Measurements from ENCODE around the gene TRIP6.
"Not testable (repeated sequence)": the region's sequence is repeated elsewhere in the genome, so short reads cannot be mapped to it uniquely, and the experiment has no call there.

The TRIP6 gene

DNA sequence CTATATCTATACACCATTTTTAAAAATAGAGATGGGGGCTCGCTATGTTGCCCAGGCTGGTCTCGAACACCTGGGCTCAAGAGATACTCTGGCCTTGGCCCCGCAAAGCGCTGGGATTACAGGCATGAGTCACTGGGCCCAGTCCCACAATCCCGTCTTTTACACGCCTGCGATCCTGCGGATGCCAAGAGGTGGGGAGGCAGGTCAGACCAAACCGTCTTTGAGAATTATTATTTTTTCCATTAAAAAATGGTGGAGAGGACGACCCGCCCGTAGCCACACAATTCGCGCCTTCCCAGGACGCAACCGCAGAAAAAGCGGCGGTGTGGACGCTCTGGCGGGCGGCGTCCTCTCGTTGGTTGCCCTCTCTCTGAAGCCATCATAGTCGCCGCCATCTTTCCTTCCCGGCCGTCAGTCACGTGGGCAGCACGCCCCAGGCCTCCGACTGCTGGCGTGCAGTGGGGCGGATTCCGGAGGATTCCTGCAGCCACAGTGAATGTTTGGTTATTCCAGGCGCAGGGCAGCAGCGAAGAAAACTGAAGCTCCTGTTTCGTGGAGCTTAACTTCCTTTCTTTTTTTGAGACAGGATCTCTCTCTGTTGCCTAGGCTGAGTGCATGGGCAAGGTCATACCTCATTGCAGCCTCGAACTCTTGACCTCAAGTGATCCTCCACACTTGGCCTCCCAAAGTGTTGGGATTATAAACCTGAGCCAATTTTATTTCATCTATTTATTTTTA, 29.9 kb upstream of the TRIP6 start:
- DNase-seq = peak; percentile 87

DNA sequence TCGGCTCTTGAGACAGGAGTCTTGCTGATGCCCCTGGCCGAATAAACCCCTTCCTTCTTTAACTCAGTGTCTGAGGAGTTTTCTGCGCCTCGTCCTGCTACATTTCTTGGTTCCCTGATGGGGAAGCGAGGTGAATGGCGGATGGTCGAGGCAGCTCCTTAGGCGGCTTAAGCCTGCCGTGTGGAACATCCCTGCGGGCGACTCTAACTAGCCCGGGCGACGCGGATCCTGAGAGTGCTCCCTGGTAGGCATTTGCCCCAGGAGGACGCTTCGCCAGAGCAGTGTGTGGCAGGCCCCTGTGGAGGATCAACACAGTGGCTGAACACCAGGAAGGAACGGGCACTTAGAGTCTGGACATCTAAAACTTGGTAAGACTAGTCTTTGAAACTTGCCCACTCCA, 27.8 kb upstream of the TRIP6 start:
- DNase-seq = no peak

DNA sequence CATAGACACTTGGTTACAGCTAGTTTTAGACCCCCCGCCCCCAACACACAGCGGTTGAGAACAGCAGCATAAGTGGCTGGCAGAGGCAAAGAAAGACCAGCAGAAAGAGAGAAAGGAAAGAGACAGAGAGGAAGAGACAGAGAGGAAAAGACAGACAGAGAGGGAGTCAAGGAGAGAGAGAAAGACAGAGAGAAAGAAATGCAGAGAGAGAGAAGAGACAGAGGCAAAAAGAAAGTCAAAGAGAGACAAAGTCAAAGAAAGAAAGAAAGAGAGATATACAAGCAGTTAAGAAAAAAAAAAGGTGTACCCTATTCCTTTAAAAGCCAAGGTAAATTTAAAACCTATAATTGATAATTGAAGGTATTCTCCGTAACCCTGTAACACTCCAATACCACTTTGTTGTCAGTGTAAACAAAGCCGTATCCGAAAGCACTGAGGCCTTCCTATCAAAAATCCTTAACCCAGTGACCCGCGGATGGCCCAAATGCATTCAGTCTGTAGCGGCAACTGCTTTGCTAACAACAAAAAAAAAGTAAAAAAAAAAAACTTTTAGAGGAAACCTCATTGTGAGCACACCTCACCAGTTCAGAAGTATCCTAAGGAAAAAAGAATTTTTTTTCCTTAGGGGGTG, 26.6 kb upstream of the TRIP6 start:
- no peak for DNase-seq

DNA sequence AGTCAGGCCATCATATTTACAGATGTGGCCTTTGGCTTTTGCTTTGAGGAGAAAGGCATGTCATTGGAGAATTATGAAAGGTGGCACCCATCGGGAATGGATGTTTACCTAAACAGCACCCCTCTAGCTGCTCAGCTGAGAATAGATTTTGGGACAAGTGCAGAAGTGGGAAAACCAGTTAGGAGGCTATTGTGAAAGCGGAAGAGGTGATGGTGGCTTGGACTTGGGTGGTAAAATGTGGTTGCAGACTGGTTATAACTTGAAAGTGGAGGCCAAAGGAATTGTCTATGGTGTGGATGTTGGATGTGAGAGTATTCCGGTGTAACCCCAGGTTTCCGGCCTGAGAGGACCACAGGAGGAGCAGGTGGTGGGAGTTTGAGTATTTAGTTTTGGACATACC, 19.8 kb upstream of the TRIP6 start:
- DNase-seq = no peak

DNA sequence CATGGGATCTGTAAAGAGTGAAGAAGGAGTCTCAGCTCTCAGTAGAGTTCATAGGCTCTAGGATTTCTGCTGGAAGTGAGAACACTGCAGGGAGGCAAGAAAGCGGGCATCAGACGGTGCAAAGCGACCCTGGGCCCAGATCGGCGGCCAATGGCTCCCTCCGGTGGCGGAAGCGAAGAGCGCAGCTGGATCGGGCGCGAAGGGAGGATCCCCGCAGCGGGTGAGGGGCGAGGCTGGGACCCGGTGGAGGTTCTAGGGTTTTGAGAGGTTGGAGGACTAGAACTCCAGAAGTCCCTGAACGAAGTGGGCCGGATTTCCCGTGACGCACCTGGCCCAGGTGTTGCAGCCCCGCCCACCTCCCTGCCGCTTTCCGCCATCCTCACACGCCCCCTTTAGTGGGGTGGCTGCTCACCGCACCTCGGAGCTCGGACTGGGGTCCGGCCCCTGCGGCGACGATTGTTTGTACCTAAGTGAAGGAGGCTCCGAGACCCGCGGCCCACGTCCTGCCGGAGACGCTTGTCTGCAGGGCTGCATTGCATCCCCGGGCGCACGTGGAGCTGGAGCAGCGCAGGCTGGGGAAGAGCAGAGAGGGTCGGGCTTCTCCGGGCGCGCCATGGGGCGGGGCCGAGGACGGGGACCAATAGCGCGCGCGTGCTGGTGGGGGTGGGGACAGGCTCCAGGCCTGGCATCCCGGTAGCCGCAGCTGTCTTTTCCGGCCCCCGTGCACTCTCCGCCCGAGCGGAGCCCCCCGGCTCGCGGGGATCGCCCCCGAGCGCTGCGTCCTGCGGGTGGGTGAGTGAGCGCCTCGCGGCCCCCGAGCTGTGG, 14.9 kb upstream of the TRIP6 start, which contains the start of gene SLC12A9:
TSS of gene SLC12A9 (plus strand) at position 666 of the 825 bp plus-strand sequence. CDS start 1,485 bp downstream, outside the sequence.
- DNase-seq = peak; percentile 93

DNA sequence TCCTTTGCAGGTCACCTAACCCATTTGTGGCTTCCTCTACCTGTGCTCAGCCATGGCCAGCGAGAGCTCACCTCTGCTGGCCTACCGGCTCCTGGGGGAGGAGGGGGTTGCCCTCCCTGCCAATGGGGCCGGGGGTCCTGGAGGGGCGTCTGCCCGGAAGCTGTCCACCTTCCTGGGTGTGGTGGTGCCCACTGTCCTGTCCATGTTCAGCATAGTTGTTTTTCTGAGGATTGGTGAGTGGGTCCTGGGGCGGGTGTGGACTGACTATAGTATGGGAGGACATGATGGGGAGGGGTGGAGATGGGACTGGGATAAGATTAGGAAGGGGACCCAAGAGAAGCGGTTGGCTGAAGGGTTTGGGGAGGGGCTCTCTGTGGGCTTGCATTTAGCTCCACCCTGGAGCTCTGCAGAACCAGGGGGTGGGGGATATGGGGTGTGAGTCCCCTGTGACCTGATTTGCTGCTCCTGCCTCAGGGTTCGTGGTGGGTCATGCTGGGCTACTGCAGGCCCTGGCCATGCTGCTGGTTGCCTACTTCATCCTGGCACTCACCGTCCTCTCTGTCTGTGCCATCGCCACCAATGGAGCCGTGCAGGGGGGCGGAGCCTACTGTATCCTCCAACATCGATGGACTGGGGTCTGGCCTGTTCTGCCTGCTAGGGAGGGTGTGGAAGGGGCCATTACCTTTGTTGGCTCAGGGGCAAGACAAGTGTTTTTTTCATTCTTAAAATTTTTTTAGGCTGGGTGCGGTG, 12.9 kb upstream of the TRIP6 start:
- no peak for DNase-seq

DNA sequence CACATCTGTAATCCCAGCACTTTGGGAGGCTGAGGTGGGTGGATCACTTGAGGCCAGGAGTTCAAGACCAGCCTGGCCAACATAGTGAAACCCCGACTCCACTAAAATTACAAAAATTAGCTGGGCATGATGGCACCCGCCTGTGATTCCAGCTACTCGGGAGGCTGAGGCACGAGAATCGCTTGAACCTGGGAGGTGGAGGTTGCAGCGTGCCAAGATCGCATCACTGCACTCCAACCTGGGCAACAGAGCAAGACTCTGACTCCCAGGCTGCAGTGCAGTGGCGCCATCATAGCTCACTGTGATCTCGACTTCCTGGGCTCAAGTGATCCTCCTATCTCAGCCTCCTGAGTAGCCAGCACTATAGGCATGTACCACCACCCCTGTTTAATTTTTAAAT, 12.3 kb upstream of the TRIP6 start:
- DNase-seq = not testable (repeated sequence)

DNA sequence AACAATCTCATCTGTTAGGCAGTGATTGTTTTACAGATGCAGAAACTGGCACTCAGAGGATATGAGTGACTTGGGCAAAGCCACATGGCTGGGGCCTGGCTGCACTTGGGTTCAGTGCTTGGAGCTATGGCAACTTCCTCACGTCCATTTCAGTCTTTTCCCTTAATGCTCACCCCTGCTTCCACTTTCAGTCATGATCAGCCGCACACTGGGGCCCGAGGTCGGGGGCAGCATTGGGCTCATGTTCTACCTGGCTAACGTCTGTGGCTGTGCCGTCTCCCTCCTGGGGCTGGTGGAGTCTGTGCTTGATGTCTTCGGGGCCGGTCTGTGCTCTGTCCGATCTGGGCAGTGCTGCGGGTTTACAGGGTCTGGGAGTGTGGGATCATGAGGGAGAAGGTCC, 11.7 kb upstream of the TRIP6 start:
- no peak for DNase-seq

DNA sequence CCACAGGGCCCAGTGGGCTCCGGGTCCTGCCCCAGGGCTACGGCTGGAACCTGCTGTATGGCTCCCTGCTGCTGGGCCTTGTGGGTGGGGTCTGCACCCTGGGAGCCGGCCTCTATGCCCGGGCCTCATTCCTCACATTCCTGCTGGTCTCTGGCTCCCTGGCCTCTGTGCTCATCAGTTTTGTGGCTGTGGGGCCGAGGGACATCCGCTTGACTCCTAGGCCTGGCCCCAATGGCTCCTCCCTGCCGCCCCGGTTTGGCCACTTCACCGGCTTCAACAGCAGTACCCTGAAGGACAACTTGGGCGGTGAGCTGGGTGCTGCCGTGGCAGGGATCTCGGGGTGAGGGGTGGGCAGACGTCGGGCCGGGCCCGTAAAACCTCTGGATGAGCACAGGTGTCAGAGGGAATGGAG, 10.3 kb upstream of the TRIP6 start:
- DNase-seq = no peak

DNA sequence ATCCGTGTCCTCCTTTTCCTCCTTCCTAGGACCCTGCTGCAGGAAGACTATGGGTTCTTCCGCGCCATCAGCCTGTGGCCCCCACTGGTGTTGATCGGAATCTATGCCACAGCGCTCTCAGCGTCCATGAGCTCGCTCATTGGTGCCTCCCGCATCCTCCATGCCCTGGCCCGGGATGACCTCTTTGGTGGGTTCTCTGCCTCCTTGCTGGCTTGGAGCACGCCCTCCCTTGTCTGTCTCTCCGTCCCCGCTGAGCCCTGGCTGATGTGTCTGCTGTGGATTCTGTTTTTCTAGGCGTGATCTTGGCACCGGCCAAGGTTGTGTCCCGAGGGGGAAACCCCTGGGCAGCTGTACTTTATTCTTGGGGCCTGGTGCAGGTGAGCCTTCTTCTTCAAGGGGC, 7.3 kb upstream of the TRIP6 start:
- no peak for DNase-seq

DNA sequence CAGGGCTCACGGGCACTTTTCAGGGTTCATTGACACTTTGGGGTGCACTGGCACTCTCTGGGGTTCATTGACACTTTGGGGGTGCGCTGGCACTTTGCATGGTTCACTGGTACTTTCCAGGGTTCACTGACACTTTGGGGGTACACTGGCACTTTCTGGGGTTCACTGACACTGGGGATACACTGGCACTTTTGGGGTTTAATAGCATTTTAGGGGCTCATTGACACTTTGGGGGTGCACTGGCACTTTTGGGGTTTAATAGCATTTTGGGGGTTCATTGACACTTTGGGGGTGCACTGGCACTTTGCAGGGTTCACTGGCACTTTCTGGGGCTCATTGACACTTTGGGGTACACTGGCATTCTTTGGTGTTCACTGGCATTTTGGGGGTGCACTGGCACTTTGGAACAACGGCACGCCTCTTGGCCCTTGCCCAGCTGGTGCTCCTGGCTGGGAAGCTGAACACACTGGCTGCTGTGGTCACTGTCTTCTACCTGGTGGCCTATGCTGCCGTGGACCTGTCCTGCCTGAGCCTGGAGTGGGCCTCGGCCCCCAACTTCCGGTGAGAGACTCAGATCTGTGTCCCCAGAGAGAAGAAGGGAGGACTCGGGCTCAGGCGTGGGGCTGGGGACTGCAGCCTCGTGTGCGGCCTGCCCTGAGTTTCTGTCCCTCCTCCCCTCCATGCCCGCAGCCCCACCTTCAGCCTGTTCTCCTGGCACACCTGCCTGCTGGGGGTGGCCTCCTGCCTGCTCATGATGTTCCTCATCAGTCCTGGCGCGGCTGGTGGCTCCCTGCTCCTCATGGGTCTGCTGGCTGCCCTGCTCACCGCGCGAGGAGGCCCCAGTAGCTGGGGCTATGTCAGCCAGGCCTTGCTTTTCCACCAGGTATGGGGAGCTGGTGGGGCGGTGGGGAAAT, 6.2 kb upstream of the TRIP6 start:
- no peak for DNase-seq

DNA sequence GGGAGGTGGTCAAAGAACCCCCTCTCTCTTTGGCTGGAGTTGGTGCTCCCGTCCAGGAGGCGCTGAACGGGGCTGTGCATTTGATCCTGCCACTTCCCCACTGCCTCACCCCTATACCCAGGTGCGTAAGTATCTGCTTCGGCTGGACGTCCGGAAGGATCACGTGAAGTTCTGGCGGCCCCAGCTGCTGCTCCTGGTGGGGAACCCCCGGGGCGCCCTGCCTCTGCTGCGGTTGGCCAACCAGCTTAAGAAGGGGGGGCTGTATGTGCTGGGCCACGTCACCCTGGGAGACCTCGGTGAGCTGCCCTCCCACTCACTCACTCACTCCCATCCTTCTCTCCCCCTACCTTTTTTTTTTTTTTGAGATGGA, 5.6 kb upstream of the TRIP6 start:
- no peak for DNase-seq

DNA sequence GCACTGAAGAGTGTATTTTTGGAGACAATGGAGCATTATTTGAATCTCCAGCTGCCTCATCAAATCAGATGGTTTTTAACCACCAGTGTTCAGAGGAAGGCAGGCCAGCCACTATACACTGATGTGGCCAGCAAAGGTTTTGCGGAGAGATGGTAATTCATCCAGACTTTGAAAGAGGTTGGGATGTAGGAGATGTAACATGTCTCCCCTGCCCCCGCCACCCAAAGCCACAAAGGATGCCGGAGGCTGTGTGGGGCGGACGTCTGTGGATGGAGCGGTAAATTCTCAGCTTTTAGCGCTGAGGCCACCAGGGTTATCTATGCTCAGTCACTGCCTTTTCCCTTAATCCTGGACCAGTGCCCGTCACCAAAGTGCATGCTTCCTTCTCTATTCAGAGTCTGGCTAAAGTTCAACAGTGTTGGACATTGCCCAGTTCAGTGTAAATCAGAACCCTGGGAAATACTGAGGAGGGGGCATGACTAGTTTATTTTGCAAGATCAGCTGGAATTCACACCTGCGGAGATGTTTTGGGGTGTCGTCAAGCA, 3.7 kb upstream of the TRIP6 start:
- no peak for DNase-seq

DNA sequence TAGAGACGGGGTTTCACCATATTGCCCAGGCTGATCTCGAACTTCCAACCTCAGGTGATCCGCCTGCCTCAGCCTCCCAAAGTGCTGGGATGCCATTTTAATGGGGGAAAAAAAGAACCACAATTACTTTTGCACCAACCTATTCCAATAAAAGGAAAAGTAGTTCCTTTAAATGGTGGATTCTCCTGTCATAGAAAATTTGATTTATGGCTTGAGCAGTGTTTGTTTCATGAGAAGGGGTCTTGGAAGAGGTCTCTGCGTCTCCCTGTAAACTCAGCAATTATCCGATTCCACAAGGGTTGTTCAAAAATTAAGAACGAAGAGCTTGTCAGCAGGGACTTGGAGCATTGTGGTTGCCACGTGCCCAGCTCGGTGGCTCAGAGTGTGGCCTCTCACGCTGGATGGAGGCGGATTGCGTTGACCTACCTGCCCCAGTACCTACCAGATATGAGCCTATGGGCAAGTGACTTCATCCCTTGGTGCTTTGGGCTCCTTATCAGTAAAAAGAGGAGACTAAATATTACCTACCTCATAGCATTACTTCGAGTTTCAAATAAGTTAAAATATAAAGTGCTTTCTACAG, 2.8 kb upstream of the TRIP6 start:
- DNase-seq = no peak

DNA sequence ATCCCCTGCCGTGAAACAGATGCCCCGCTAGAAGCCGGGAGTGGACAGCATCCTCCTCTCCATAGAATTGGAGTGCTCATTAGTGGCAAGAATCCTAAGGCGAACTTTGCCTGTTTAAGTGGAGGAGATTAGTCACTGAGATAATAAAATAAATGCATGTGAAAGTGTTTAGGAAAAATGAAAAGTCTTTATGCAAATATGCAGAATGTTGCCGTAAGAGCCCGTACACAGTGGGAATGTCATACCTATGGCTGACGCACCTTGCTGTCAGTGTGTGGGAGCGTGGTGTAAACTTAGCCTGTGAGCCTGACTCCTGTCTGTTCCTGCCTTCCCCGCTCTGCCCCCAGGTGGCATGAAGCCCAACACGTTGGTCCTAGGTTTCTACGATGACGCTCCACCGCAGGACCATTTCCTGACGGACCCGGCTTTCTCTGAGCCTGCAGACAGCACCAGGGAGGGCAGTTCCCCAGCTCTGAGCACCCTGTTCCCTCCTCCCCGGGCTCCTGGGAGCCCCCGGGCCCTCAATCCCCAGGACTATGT, 1.7 kb upstream of the TRIP6 start:
- DNase-seq = no peak

DNA sequence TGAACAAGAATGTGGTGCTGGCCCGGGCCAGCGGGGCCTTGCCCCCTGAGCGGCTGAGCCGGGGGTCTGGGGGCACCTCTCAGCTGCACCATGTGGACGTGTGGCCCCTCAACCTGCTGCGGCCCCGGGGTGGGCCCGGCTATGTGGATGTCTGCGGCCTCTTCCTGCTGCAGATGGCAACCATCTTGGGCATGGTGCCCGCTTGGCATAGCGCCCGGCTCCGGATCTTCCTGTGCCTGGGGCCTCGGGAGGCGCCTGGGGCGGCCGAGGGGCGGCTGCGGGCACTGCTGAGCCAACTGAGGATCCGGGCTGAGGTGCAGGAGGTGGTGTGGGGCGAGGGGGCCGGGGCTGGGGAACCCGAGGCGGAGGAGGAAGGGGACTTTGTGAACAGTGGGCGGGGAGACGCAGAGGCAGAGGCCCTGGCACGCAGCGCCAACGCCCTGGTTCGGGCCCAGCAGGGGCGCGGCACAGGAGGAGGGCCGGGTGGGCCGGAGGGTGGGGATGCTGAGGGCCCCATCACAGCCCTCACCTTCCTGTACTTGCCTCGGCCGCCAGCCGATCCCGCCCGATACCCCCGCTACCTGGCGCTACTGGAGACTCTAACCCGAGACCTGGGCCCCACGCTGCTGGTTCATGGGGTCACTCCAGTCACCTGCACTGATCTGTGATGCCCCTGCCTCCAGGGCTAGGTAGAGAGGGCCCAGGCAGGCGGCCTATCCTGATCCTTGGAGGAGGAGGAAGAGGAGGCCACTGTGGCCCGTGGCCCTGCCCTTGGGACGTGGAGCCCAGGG, 1.1 kb upstream of the TRIP6 start:
- DNase-seq = peak; percentile 63

DNA sequence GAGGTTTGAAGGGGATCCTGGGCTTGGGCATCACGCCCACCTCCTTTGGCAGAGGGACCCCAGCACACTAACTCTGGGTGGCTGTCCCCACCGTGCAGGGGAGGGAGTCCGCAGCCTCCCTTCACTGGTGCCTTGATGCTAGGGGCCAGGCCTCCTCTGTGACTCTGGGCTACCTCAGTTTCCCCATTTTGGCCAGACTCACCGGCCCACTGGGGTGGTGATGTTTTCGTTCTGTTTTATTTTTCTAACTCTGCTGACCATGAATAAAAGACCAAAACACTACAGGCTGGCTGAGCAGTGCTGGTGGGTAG, 503 bp upstream of the TRIP6 start:
- no peak for DNase-seq

DNA sequence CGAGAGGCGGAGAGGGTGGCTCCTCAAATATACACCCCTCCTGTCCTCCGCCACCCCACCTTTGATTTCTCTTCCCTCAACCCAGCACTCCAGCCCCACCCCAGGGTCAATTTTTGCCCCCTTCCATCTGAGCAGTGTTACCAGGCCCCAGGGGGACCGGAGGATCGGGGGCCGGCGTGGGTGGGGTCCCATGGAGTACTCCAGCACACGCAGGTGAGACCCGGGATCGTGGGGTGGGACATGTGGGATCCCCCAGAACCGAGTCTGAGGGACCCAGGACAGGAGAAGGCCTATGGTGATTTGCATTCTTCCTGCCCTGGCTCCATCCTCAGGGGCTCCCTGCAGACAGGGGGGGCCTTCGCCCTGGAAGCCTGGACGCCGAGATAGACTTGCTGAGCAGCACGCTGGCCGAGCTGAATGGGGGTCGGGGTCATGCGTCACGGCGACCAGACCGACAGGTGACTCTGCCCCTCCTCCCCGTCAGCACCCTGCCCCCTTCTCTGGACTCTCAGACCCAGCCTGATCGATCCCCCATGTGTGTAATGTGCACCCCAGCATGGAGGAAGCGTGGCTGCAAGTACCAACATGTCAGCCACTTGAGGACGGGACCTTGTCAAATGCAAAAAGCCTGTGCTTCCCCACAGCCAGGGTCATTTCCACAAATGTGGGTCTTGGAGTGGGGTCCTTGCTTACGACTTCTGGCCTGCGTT, 744 bp downstream of the TRIP6 start:
- no peak for DNase-seq

DNA sequence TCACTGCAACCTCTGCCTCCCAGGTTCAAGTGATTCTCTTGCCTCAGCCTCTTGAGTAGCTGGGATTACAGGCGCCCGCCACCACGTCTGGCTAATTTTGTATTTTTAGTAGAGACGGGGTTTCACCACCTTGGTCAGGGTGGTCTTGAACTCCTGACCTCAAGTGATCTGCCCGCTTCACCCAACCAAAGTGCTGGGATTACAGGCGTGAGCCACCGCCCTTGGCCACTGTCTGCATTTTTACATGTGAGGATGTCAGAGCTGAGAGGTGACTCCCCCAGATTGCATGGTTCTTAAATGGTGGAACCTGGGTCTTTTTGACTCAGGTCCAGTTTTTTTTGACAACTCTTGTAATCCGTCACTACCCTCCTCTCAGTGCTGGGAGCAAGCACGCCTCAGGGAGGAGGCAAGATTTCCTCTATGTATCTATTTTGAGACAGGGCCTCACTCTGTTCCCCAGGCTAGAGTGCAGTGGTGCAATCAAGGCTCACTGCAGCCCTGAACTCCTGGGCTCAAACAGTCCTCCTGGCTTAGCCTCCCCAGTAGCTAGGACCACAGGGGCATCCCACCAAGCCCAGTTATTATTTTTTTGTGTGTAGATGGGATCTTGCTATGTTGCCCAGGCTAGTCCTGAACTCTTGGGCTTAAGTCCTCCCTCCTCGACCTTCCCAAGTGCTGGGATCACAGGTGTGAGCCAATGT, 6.6 kb downstream of the TRIP6 start:
- no peak for DNase-seq

Data from CD4-positive, alpha-beta T cell treated with Interleukin-6 for 4 hours (primary cell).